Ovary (tissue), 9 donors: Measurements from ENCODE around the gene ARSJ. TPM values are rescaled to one million over a fixed set of nuclear protein-coding genes. Genes with fewer than 3 reads are reported as not detected.

Experiments used
- DNase-seq, 5 donors: peaks; one replicate each; pipeline ENCODE4 v3.0.0-alpha.2; 2019 to 2020
- H3K27ac ChIP-seq, 2 donors: fragments of 200-600 bp; one replicate each; pipeline versions ENCODE4 v1.5.1 to v1.8.0; 2019 to 2022
- H3K27me3 ChIP-seq: fragments of 200-600 bp; one replicate; pipeline ENCODE4 v1.8.0; 2022
- H3K36me3 ChIP-seq: fragments of 200-600 bp; sonication (generic); one replicate; pipeline ENCODE4 v1.5.1; 2019
- H3K4me1 ChIP-seq: one replicate; pipeline ENCODE4 v1.8.1; 2013; ENCODE audit warnings: mild to moderate bottlenecking, moderate library complexity; ENCODE audit not compliant: insufficient read depth
- H3K4me3 ChIP-seq: fragments of 200-600 bp; sonication (generic); one replicate; pipeline ENCODE4 v1.5.1; 2017
- H3K9me3 ChIP-seq, 2 donors: fragments of 200-600 bp in 1 of 2; sonication (generic) in 1 of 2; one replicate each; pipeline versions ENCODE4 v1.5.1 to v1.8.1; 2013 to 2019; ENCODE audit warnings: mild to moderate bottlenecking in 1 of 2, moderate library complexity in 1 of 2
- CTCF ChIP-seq, 3 donors: fragments of 450-650 bp in 2 of 3; fragments of 200-600 bp in 1 of 3; IDR thresholded peaks; one replicate each; pipeline versions ENCODE4 v1.5.1 to v1.8.0; 2016 to 2022; ENCODE audit warnings: antibody characterized with exemption in 3 of 3, mild to moderate bottlenecking in 1 of 3
- EP300 ChIP-seq: sonication (generic); formaldehyde crosslinking; IDR thresholded peaks from one replicate; pipeline ENCODE4 v1.6.1; 2017; ENCODE audit warnings: antibody characterized with exemption
- POLR2A ChIP-seq: fragments of 450-650 bp; IDR thresholded peaks from one replicate; pipeline ENCODE4 v1.6.1; 2017; ENCODE audit warnings: antibody characterized with exemption, mild to moderate bottlenecking, moderate library complexity
- WGBS, 3 donors: extraction: QIAGEN DNeasy Blood & Tissue Kit in 1 of 3; methylation state at CpG; one replicate each; pipeline versions ENCODE4 v1.1.5 to v1.1.7; 2013 to 2017; 5-methylcytosine and 5-hydroxymethylcytosine counted together
- intact Hi-C, 4 donors: fragments of 100-400 bp; cut with DNase I; formaldehyde crosslinking; loops; one replicate each; pipeline versions ENCODE4 v1.11.0 to v1.15.1; 2022 to 2023
- polyA plus RNA-seq, 2 donors: library from polyadenylated mRNA; stranded (reverse); fragments of 200-250 nt in 1 of 2; fragments of 350-450 nt in 1 of 2; fragmentation: Illumina TruSeq in 1 of 2; extraction: RNeasy Lipid Tissue Mini Kit (QIAGEN cat#74804) in 1 of 2; gene quantifications; one replicate each; pipeline ENCODE4 v1.2.3, GENCODE V29; 2013 to 2014
- total RNA-seq, 7 donors: library from RNA; depleted of rRNA in 2 of 7; stranded (reverse); fragments of >200 nt in 2 of 7; fragmentation: NEBNext Ultra II Directional in 3 of 7; extraction: Animal tissue kit (Norgen Biotek cat#: 25700) in 3 of 7; gene quantifications; one replicate each; pipeline versions ENCODE4 v1.1.0 to v1.2.4, GENCODE V29; 2016 to 2023
- donor health status: DM: no; HTN: no; CAD: no; lungs with moderate emphysema.
- donor health status: DM: no; HTN: no; CAD: no.
- donor health status: Bipolar disorder and iron deficiency.
- donor health status: DM: yes; HTN: yes; CAD: no.
- donor health status: DM: no; HTN: no; CAD: no.
- donor health status: DM: yes; HTN: yes; CAD: no.

Gene ARSJ
- total and polyA plus RNA-seq, 9 donors, result 1.3 to 6.7 (median 4.4) TPM

DNA sequence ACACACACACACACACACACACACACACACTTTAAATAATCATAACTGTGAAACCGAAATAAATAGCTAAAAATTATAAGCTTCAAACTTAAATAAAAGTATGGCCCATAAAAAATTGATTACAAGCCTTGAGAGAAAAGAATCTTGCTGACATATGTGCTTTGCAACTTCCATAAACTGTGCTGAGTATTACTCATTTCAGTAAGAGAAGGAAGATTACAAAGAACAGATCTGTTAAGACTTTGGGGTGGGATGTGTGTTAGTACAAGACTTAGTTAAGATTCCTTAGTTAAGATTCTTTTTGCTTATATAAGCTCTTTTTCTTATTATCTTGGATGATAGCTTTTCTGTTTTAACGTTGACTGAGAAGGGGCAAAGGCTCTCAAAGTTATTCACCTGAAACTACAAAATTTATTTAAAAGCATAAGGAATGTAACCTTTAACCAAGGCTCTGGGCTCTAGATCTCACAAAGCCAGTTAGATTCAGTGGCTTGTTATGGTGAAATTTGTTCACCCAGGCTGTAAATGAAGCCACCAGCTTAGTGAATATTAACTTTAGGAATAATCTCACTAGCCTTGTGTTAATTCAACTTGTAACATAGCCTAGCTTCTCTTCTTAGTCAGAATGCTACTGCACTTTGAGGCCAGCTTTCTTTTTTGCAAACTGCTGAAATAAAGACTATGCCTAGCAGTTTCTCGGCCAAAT lies 58.2 kb downstream of the ARSJ start:
- Histone ChIP-seq H3K9me3 (no peaks in the 10 kb centered on the region), H3K4me3 (no peak overlapping the region), H3K27ac (no peak overlapping the region), H3K4me1 (no peaks in the 10 kb centered on the region), H3K36me3 (no peaks in the 10 kb centered on the region), H3K27me3 (no peaks in the 10 kb centered on the region)
- TF ChIP-seq CTCF (IDR thresholded peaks at IDR 0.05), result no peak
- no peak for TF ChIP-seq EP300
- TF ChIP-seq POLR2A, result no peak
- WGBS, 3 donors, result 75 to 79% (median 79%) methylated on average over 3 of the region's 3 CpGs
- no peak for DNase-seq
- intact Hi-C loops, result no loop called here

- Histone ChIP-seq H3K4me3 (no peak overlapping the region), H3K36me3 (no peaks in the 10 kb centered on the region), H3K27ac (no peak overlapping the region), H3K9me3 (no peaks in the 10 kb centered on the region), H3K4me1 (no peaks in the 10 kb centered on the region), H3K27me3 (no peaks in the 10 kb centered on the region)
- WGBS, 3 donors, result 96 to 100% (median 98%) methylated on average over 1 of the region's 1 CpG
- no peak for TF ChIP-seq CTCF (IDR thresholded peaks at IDR 0.05)
- no peak for TF ChIP-seq POLR2A
- TF ChIP-seq EP300, result no peak
- DNase-seq, result no peak
- intact Hi-C loops, result no loop called here
These were observed 59.8 kb downstream of the ARSJ start for GRCh38 chr4:113919611-113920010.

DNA sequence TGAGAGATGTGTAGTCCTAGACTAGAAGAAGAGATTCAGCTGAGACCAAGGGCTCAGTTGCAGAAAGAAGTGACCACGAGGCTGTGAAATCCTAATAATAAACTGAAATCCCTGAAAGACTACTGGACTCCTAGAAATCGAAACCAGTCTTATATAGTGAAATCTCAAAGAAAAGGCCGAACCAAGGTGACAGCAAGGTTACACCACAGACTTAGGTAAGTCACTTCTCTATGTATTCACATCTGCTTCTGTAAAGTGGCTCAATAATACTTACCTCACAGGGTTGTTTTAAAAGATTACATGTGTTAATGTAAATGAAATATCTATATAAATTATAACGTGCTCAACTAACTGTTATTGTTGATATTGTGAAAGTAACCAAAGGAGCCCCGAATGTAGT lies 60.3 kb downstream of the ARSJ start:
- 52 to 55% (median 55%) methylated on average over 5 of the region's 5 CpGs for WGBS, 3 donors
- intact Hi-C loops, result no loop called here

GRCh38 chr4:113908829-113909228 lies 70.6 kb downstream of the ARSJ start:
- H3K4me3 ChIP-seq, result no peak overlapping the region
- no peak for DNase-seq
- H3K9me3 ChIP-seq, result no peaks in the 10 kb centered on the region
- intact Hi-C loops, result no loop called here
- H3K27me3 ChIP-seq, result no peaks in the 10 kb centered on the region
- no peak for TF ChIP-seq CTCF (IDR thresholded peaks at IDR 0.05)
- TF ChIP-seq EP300, result no peak
- TF ChIP-seq POLR2A, result no peak
- no peak overlapping the region for H3K27ac ChIP-seq
- no peaks in the 10 kb centered on the region for H3K4me1 ChIP-seq
- no peaks in the 10 kb centered on the region for H3K36me3 ChIP-seq

More for the DNA sequence above, 60.3 kb downstream of the ARSJ start:
- no peak for DNase-seq
- Histone ChIP-seq H3K36me3 (no peaks in the 10 kb centered on the region), H3K4me1 (no peaks in the 10 kb centered on the region), H3K9me3 (no peaks in the 10 kb centered on the region), H3K27me3 (no peaks in the 10 kb centered on the region), H3K4me3 (no peak overlapping the region), H3K27ac (no peak overlapping the region)
- TF ChIP-seq POLR2A (no peak), EP300 (no peak), CTCF (IDR thresholded peaks at IDR 0.05) (no peak)
